SK-N-SH (cell line): Measurements from ENCODE around the gene FRMPD3.

Source experiments
- CHD2 ChIP-seq: fragments of 150-350 bp; IDR thresholded peaks from 2 replicates; pipeline ENCODE4 v1.6.1; 2018; ENCODE audit warnings: low read length; ENCODE audit not compliant: partially characterized antibody
- CTCF ChIP-seq: fragments of 200-600 bp; sonication (generic); IDR thresholded peaks from 2 replicates; pipeline ENCODE4 v1.6.1; 2017; ENCODE audit warnings: antibody characterized with exemption, mild to moderate bottlenecking, moderate library complexity
- EP300 ChIP-seq, 2 experiments: IDR thresholded peaks; 2 replicates each; pipeline versions ENCODE4 v1.4.0 to v1.6.1; 2012; ENCODE audit warnings: borderline replicate concordance in 1 of 2, low read depth in 1 of 2, low read length in 1 of 2
- EZH2phosphoT487 ChIP-seq: fragments of 200-600 bp; sonication (generic); IDR thresholded peaks from 2 replicates; pipeline ENCODE4 v1.6.1; 2017; ENCODE audit warnings: low read depth, mixed run types, mild to moderate bottlenecking, antibody characterized with exemption, moderate library complexity, borderline replicate concordance
- MAX ChIP-seq: IDR thresholded peaks from 2 replicates; pipeline ENCODE4 v1.4.0; 2012; ENCODE audit warnings: low read depth
- POLR2AphosphoS5 ChIP-seq: IDR thresholded peaks from 2 replicates; pipeline ENCODE4 v1.6.1; 2012; ENCODE audit warnings: low read depth, low read length
- REST ChIP-seq: IDR thresholded peaks from 2 replicates; pipeline ENCODE4 v1.6.1; 2012; ENCODE audit warnings: mild to moderate bottlenecking, low read depth, low read length, moderate library complexity
- RFX5 ChIP-seq: IDR thresholded peaks from 2 replicates; pipeline ENCODE4 v1.6.1; 2012; ENCODE audit warnings: mild to moderate bottlenecking, improper control_type of control experiment, low read length
- SMC3 ChIP-seq: IDR thresholded peaks from 2 replicates; pipeline ENCODE4 v1.6.1; 2012; ENCODE audit warnings: low read depth, low read length, improper control_type of control experiment
- ZBTB33 ChIP-seq: IDR thresholded peaks from 2 replicates; pipeline ENCODE4 v1.4.0; 2012; ENCODE audit warnings: low read depth, borderline replicate concordance

- no peak for TF ChIP-seq RFX5
- no peak for TF ChIP-seq CTCF
- no peak for TF ChIP-seq POLR2AphosphoS5
- TF ChIP-seq REST, result no peak
- TF ChIP-seq ZBTB33, result no peak
- no peak for TF ChIP-seq CHD2
- no peak for TF ChIP-seq SMC3
- TF ChIP-seq EP300 (IDR thresholded peaks at IDR 0.05; ENCODE audit: borderline replicate concordance in 1 of 2, low read depth in 1 of 2, low read length in 1 of 2), result no peak
- no peak for TF ChIP-seq EZH2phosphoT487
- TF ChIP-seq MAX, result no peak
These were observed 34.7 kb downstream of the FRMPD3 start for GRCh38 chrX:107484002-107484726.
